Activated naive CD8-positive, alpha-beta T cell treated with anti-CD3 and anti-CD28 coated beads, Interleukin-2, amount 50 U/mL, for 16 hours (primary cell): Measurements from ENCODE around the gene DDO.
"Not testable (repeated sequence)": the region's sequence is repeated elsewhere in the genome, so short reads cannot be mapped to it uniquely, and the experiment has no call there.

ENCODE experiments used
- DNase-seq: peaks from one replicate; pipeline ENCODE4 v3.0.0-alpha.2; 2020; ENCODE audit warnings: low read depth, low spot score

The DDO gene, protein sequence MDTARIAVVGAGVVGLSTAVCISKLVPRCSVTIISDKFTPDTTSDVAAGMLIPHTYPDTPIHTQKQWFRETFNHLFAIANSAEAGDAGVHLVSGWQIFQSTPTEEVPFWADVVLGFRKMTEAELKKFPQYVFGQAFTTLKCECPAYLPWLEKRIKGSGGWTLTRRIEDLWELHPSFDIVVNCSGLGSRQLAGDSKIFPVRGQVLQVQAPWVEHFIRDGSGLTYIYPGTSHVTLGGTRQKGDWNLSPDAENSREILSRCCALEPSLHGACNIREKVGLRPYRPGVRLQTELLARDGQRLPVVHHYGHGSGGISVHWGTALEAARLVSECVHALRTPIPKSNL

DNA sequence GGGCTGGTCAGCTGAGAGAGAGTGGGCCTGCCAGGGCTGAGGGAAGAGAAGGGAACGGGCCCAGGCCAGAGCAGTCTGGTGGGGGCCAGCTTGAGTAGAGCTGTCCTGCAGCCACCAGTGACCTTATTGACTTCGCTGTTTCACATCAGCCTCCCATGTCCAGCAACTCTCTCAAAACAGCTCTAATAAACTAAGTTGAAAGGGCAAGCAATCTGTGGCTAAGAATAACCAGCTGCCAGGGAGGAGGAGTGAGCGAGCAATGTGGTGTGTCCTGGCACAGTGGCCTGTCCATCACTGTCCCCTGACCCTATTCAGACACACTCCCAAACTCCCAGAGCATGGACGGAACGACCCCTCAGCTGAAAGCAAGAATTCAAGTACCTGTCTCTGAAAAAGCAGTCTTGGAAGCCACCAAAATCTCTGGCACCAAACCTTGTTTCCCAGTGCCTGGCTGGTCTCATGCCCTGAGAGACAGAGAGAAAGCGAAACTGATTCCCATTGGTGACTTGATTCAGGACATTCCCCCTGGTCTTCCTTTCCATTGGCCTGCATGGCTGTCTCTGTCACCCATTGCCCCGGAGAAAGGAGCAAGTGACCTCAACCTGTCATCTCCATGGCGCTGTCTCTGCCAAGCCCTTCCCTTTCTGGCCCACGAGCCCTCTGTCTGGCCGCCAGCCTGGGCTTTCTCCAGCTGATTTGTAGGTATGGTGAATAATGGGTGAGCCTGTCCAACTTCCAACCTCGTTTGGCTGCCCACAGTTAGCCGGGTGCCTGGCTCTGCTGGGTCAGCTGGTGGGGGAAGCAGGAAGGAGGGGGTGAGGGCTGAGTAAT, at the start of gene DDO:
Gene DDO, minus strand, starts transcription at position 490 of the 831 bp plus-strand sequence. CDS start 2,113 bp downstream, outside the sequence.
- DNase-seq, result no peak

DNA sequence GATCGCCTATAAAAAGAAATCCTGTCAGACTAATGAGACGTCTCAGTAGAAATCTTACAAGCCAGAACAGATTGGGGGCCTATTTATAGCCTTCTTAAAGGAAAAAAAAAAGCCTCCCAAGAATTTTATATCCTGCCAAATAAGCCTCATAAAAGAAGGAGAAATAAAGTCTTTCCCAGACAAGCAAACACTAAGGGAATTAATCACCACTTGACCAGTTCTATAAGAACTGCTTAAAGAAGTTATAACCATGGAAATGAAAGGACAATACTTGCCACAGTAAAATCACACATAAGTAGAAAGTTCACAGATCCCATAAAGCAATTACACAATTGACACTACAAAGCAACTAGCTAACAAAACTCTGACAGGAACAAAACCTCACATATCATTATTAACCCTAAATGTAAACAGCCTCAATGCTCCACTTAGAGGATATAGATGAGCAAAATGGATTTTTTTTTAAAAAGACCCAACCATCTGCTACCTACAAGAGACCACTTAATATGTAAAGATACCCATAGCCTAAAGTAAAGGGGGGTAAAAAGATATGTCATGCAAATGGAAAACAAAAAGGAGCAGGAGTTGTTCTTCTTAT, 47.6 kb upstream of the DDO start:
- DNase-seq, result no peak

DNA sequence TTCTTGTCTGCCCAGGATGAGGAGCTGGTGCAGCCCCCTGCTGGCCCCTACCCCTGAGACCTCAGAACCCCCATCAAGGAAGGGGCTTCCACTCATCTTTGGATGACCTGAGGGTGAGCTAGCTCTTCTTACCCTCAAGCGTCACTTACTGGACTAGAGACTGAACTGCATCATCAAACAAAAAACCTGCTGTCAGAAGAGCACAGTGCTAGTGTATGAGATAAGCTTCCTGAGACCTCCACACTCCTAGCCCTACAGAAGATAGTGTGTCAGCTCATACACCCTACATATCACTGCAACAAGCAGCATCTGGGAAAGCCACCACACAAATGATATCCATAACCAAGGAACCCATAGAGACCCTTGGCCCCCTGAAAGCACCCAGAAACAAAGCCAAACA, 46.0 kb upstream of the DDO start:
- no peak for DNase-seq

DNA sequence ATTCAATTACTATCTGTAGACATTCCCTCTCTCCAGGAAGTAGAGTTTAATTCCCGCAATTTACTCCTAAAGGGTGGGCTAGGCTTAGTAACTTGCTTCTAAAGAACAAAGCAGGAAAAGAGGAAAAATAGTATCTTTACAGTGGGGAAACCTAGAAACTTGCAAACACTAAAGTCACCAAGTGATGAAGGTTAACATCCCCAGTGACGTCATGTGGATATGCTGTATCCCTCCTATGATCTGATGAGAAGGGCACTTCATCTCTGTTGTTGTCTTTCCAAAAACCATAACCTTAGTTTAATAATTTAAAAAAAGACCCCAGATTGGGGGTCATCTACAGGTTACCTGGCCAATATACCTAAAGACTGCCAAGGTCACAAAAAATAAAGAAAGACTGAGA, 43.8 kb upstream of the DDO start:
- no peak for DNase-seq

DNA sequence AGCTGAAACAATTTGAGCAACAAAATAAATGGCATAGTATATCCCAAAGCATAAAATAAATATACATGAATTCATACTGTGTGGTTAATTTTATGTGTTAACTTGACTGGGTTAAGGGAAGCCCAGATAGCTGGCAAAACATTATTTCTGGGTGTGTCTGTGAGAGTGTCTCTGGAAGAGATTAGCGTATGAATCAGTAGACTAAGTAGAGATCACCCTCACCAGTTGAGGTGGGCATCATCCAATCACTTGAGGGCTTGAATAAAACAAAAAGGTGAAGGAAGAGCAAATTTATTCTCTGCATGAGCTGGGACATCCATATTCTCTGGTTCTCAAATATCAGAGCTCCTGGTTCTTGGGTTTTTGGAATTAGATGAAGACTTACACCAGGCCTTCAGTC, 43.1 kb upstream of the DDO start:
- no peak for DNase-seq

DNA sequence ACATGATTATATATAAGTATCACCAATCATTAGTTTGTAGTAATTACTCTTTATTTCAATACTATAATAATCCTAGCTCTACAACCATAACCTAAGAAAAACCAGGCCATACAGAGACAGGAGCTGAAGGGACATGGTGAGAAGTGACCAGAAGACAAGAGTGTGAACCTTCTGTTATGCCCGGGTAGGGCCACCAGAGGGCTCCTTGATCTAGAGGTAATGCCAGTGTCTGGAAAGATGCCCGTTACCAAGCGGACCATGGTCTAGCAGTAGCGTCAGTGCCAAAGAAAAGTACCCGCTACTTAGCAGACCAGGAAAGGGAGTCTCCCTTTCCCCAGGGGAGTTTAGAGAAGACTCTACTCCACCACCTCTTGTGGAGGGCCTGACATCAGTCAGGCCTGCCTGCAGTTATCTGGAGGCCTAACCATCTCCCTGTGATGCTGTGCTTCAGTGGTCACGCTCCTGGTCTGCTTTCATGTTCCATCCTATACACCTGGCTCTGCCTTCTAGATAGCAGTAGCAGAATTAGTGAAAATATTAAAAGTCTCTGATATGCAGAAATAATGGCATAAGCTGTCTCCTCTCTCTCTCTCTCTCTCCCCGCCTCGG, 42.3 kb upstream of the DDO start:
- DNase-seq, result not testable (repeated sequence)

DNA sequence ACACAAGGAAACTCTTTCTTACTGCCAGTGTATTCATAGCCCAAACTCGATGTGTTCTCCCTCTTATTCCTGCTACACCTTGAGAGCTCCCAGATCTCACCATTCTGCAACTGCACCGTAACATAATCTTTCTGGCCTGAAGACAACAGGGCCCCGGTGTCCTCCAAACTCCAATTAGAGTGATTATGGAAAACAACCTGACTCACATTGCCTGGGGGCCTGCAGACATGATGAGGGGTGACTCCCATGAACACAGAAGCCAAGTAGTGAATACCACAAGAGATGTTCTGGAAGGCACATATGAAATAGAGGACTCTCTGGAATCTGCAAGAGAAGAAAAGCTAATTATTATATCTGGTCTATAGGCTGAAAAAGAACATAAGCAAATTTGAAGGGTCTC, 41.3 kb upstream of the DDO start:
- no peak for DNase-seq

DNA sequence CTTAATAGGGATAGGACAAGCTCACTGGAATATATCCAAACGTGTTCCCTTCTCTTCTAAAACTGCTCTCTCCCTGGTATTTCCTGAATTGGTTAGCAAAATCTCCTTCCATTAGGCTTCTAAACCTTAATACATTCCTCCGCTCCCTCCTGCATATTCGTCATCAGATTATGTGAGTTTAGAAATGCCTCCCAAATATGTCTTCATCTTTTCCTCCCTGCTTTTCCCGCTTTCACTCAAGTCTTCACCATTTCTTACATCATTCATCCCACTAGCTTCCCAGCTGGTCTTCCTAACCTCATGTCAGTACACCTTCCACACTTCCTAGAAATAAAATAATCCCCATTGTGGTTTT, 34.1 kb upstream of the DDO start:
- no peak for DNase-seq

DNA sequence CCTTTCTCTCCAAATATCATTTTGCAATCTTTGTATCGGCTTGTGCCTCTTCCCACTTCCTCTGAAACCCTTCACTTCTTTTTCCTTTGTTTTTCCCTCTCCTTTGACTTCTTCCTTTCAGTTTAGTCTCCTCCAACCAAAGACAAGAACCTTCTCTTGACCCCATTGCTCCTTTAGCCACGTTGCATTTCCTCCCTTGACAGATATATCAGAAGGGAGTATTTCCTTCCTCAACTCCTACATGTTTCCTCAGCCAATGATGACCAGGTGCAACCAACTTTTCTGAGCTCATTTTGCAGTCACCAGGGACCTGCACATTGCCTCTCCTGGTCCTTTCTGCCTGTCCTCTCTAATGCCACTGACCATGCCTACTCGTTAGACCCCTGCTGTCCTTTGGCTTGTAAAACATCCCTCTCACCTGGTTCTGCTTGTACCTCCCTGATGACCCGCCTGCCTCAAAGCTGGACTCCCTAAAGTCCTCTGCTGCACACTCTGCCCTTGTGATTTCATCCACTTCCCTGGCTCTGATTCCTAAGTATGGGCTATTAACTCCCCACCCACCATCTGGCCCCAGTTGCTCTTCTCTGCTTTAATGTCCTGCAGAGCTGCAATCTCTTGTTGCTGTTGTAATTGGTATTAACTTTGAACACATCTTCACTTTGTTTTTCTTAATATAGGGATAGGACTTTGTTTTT, 33.6 kb upstream of the DDO start:
- no peak for DNase-seq

DNA sequence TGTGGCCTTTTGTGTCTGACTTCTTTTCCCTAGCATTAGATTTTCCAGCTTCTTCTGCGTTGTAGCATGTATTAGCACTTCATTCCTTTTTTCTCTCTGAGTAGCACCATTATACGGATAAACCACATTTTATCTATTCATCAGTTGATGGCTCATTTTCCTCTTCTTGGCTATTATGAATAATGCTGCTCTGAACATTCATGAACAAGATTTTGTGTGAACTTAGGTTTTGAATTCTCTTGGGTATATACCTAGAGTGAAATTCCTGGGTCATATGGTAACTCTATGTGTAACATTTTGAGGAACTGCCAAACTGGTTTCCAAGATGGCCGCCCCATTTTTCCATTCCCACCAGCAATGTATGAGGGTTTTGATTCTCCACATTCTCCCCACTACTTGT, 32.4 kb upstream of the DDO start:
- DNase-seq, result no peak

DNA sequence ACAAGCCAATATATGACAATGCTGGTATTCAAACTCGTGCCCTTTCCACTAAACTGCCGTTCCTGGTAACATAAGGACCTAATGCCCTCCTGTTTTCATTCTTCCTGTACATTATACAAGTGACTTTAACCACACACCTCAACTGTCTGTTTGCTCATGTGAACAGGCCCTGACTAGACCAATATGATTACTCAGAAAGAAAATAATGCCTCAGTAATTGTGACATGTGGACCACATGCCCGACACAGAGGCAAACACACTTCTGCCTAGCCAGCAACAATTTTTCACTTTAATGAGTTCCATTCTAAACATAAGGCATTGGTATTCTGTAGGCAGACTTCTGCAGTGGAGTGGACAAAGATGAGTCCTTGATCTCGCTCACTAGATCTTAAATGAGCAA, 31.0 kb upstream of the DDO start:
- no peak for DNase-seq

DNA sequence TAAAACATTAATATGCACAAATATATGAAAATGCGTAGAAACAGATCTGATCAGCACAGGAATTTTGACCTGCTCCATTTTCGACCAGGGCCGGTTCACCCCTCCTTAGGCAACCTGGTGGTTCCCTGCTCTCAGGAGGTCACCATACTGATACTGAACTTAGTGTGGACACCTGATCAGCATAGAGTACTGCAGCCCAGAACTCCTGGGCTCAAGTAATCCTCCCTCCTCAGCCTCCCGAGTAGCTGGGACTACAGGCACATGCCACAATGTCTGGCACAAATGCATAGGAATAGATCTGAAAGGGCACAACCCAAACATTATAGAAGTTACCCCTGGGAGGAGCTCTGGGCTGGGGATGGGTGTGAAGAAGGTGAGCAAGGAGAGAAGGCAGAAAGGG, 24.7 kb upstream of the DDO start:
- DNase-seq, result no peak

DNA sequence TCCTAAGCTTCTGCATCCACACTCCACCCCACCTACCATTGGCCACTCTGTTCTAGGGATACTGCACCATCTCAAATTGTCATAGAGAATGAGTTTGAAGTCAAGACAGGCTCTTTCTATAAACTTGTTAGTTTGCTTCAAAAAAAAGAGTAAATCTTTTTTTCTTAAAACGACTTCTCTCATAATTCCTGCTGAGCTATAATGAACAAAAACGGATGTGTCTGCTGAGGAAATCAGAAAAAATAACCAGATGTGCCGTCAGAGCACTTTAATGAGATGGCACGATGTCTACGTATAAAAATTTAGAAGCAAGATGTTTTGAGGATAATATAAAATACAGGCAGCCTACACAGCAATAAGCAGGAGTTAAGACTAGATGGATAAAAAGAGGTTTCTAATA, 24.0 kb upstream of the DDO start:
- no peak for DNase-seq

DNA sequence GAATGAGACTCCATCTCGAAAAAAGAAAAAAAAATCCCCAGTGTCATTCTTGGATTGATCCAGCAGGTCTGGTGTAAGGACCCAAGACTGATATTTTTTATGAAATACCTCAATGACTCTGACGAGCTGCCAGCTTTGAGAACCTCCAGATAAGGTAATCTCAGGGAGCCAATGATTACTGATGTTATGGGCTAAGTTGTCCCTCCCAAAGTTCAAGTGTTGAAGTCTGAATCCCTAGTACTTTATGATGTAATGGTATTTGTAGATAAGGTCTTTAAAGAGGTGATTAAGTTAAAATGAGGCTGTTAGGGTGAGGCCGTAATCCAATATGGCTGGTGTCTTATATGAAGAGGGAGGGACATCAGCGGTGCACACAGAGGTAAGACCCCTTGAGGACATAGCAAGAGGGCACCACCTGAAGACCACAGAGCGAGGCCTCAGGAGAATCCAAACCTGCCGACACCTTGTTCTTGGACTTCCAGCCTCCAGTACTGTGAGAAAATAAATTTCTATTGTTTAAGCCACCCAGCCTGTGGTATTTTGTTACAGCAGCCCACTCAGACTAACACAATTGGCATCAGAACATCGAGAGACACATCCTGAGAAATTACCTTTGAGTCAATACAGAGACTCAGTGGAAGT, 19.7 kb upstream of the DDO start:
- no peak for DNase-seq

DNA sequence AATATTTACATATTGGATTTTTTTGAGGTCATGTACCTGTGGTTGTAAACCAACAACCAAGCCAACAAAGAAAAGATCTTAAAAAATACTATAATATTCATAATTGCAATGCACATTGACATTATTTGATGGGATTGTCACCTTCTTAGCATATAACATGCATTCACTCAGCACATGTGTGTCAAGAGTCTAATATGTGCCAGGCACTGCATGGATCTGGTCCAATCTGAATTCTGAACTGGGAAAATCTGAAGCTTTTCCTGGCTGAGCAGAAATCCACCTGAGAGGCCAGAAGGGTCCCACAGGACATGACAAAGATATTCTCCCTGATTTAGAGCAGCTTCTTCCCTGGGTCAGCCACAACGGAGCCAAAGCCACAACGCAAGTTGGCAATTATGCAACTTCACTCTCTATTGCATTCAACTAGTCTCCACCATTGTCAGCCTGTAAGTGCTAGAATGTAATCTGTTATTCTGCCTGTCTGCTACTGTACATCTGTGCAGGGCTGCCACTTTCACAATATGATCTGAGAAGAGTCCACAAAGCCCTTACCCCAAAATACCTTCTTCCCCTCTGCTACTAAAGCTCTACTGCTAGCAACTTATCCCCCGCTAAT, 17.0 kb upstream of the DDO start:
- DNase-seq, result no peak

DNA sequence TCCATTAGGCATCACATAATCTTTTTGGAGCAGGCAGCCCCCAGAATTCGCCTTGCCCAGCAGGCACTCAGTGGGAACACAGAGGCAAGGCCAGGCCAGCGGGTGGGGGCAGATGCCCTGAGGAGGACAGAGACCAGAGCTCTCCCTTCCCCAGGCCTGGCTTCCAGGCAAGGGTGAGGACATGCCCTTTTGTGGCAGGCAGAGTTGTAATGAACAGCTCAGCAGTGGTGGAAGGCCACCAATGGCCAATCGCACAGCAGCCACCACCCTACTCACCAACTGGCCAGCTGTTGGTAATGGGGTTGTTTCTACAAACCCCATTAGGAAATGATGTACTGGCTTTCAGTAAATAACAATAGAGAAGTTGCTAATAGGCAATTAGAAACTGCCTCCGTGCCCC, 15.4 kb upstream of the DDO start:
- DNase-seq, result no peak

DNA sequence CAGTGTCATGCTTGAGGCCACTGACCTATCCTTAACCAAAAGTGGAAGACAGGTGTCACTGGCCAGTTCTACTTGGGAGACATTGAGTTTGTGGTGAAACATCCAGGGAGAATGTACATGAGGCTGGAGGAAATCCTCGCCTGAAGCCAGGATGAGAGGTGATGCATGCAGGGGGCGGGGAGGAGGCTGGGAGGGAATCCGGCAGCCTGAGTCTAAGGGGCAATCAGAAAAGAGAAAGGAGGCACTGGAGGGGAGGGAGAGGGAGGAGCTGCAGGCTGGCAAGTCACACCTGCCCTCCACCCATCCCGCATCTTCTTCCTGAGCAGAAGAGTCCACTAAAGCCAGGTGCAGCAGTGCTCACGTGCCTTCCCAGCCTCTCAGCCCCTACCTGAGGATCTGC, 14.9 kb upstream of the DDO start:
- DNase-seq, result no peak

DNA sequence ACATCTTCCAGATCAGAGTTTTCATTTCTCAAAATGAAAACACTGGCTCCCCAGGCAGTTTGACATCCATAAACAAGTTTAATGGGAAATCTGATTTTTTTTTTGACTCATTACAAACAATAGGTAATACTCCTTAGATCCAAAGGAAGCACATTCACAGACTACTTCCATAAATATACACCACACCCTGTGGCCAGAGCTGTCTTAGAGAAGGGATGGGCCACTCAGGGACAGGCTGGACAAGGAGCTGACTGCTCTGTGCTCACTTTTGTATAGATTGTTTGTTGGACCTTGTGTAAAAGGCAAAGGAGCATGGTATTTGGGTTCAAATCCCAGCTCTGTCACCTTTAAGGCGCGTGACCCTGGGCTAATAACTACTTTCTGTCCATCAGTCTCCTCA, 12.8 kb upstream of the DDO start:
- DNase-seq, result no peak

DNA sequence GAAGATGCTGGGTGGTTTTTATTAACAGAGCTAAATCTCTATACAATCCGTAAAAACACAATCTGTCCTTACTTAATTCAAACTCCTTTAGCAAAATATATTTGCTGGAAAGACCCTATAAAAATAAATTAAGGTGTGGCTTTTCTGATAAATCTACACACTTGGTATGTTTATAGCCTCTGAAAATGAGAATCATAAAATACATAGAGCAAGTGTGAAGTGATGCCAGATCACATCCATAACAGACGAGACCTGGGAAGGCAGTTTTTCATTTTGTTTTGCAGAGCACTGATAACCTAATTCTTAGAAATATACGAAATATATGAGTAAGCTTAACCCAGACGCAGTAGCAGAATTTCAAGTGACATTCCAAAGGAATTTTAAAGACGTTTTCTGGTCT, 10.4 kb upstream of the DDO start:
- DNase-seq, result no peak

DNA sequence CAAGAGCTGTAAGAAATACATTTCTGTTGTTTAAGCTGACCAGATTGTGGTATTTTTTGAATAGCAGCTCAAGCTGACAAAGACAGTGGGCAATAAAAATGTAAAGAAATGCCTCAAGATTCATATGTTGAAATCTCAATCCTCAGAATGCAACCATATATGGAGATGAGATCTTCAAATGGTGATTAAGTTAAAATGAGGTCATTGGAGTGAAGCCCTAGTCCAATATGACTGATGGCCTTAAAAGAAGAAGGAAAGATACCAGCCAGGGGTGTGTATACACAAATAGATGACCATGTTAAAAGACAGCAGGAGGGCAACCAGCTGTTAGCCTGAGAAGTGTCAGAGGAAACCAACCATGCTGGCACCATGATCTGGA, 7.1 kb upstream of the DDO start:
- DNase-seq, result no peak
